Measurements from ENCODE around the gene RIPPLY1. TPM values are rescaled to one million over a fixed set of nuclear protein-coding genes. Genes with fewer than 3 reads are reported as not detected.

Gene RIPPLY1
- total RNA-seq (2011; cell fraction: chromatin; rRNA removed; ENCODE audit: low replicate concordance), result not detected in 2 replicates
- not detected in 2 replicates for total RNA-seq (2011; cell fraction: nucleolus; rRNA removed)
- total RNA-seq (2011; cell fraction: nucleoplasm; rRNA removed), result not detected in 2 replicates
- total RNA-seq (2014; rRNA removed), result not detected in 2 replicates
- total RNA-seq (2014; rRNA removed; fragmentation: Illumina TruSeq; extraction: Trizol), result not detected in 2 replicates
- not detected in 2 replicates for total RNA-seq (2015; rRNA removed; fragmentation: Illumina TruSeq; extraction: Trizol)
- not detected in 2 replicates for total RNA-seq (2021)
- not detected in 2 replicates for polyA plus RNA-seq (2011; rRNA removed)
- not detected in 2 replicates for polyA plus RNA-seq (2011; cell fraction: cytosol; rRNA removed)
- polyA plus RNA-seq (2011; cell fraction: nucleus; rRNA removed), result not detected in 2 replicates
- polyA plus RNA-seq (2012), result not detected in 2 replicates
- polyA plus RNA-seq (2014; fragmentation: Illumina TruSeq; extraction: Trizol), result not detected in 2 replicates
- polyA plus RNA-seq (2014; fragmentation: Nextera tagmentation; extraction: Ambion mirVana), result not detected
- not detected in 2 replicates for polyA plus RNA-seq (2014; rRNA removed)
- not detected in 2 replicates for polyA minus RNA-seq (2011; rRNA and poly(A)+ RNA removed)
- not detected in 2 replicates for polyA minus RNA-seq (2011; cell fraction: cytosol; rRNA and poly(A)+ RNA removed)
- polyA minus RNA-seq (2011; cell fraction: nucleus; rRNA and poly(A)+ RNA removed), result not detected in 2 replicates
- Bru-seq, nascent RNA, result not detected
- not detected for BruChase-seq, experiment 1, labeled RNA remaining after a 2-hour chase
- BruChase-seq, experiment 2, labeled RNA remaining after a 6-hour chase, result not detected
- long read RNA-seq, experiment 1, result 0 reads
- long read RNA-seq, experiment 2, result 0 reads
- long read RNA-seq, experiment 3, result 0 reads

GRCh38 chrX:106903291-106903824, at the start of gene RIPPLY1:
Gene RIPPLY1 (minus strand): TSS chrX:106903341. CDS start chrX:106903287, 54 bp downstream.
- Histone ChIP-seq H3K9me3 (replicated peaks; ENCODE audit: control insufficient read depth, insufficient read depth, low read depth, low read length) (no peaks in the 10 kb centered on the region), H2AFZ (ENCODE audit: low read depth, low read length) (no peak within 1 kb of the TSS), H3K36me3 (ENCODE audit: control insufficient read depth, insufficient read depth, low read length) (no peaks in the 10 kb centered on the region), H3K4me1 (replicated peaks in 1 of 2; ENCODE audit: control insufficient read depth in 2 of 2, insufficient read depth in 2 of 2, low read length in 2 of 2) (no peaks in the 10 kb centered on the region), H3K4me2 (ENCODE audit: insufficient read depth, low read length) (no peak within 1 kb of the TSS), H3K27me3 (ENCODE audit: control insufficient read depth in 2 of 2, insufficient read depth in 2 of 2, low read length in 2 of 2) (no peaks in the 10 kb centered on the region; a peak in 1 of 5 replicates), H3K9me1 (ENCODE audit: control insufficient read depth, insufficient read depth, low read length) (no peaks in the 10 kb centered on the region), H3K4me3 (no peak within 1 kb of the TSS), H3K27ac (ENCODE audit: extremely low read depth, low read depth, low read length) (no peak within 1 kb of the TSS), H3K79me2 (ENCODE audit: control insufficient read depth, insufficient read depth, low read length) (no peaks in the 10 kb centered on the region), H4K20me1 (replicated peaks; ENCODE audit: control insufficient read depth, insufficient read depth, low read length) (no peaks in the 10 kb centered on the region), H3K9ac (ENCODE audit: insufficient read depth in 1 of 2, low read depth in 2 of 2, low read length in 2 of 2) (no peak within 1 kb of the TSS)
- no TSS peak for BruUV-seq (replicated peaks)
- 0% methylated on average over 1 of the region's 1 CpG for WGBS (ENCODE audit: insufficient coverage, low coverage, missing lambda C conversion rate)
- no peak for DNase-seq (ENCODE audit: extremely low read depth in 1 of 4, low spot score in 3 of 4)
- in situ Hi-C loops (cut with MboI), result no loop called here
- no peak for FAIRE-seq
- ChIA-PET CTCF (ENCODE audit: low intra/inter-chr PET ratio) (no interaction called here), POLR2A (no interaction called here)
- intact Hi-C loops (cut with micrococcal nuclease), result no loop called here
- ATAC-seq, result no peak
- TF ChIP-seq RFX1 (IDR thresholded peaks at IDR 0.05), result no peak
- TF ChIP-seq ASH1L (IDR thresholded peaks at IDR 0.05; ENCODE audit: borderline replicate concordance, low read depth, partially characterized antibody), result no peak
- no peak for TF ChIP-seq TEAD1 (CRISPR knock-in tag; IDR thresholded peaks at IDR 0.05)
- TF ChIP-seq PCBP1 (IDR thresholded peaks at IDR 0.05; ENCODE audit: low read depth, low read length, poor library complexity, severe bottlenecking), result no peak
- no peak for TF ChIP-seq CHAMP1 (IDR thresholded peaks at IDR 0.05)
- no peak for TF ChIP-seq GABPA (tag; conservative IDR thresholded peaks at IDR 0.05; ENCODE audit: low read depth)
- TF ChIP-seq ILF3 (IDR thresholded peaks at IDR 0.05; ENCODE audit: borderline replicate concordance), result no peak
- no peak for TF ChIP-seq IRF9 (tag; IDR thresholded peaks at IDR 0.05)
- no peak for TF ChIP-seq SMAD3 (CRISPR knock-in tag; conservative IDR thresholded peaks at IDR 0.05)
- no peak for TF ChIP-seq CHD2 (IDR thresholded peaks at IDR 0.05; ENCODE audit: low read depth, low read length)
- no peak for TF ChIP-seq SREBF1 (IDR thresholded peaks at IDR 0.05; ENCODE audit: borderline replicate concordance, low read depth, low read length)
- no peak for TF ChIP-seq XRCC4 (IDR thresholded peaks at IDR 0.05; ENCODE audit: extremely low read depth, insufficient read depth, insufficient read length)
- no peak for TF ChIP-seq RB1 (IDR thresholded peaks at IDR 0.05; ENCODE audit: low read depth)
- no peak for TF ChIP-seq MITF (IDR thresholded peaks at IDR 0.05)
- no peak for TF ChIP-seq PTTG1 (tag; IDR thresholded peaks at IDR 0.05; ENCODE audit: low read depth)
- TF ChIP-seq ZNF3 (CRISPR knock-in tag; IDR thresholded peaks at IDR 0.05), result no peak
